ENCODE data around the gene MAPKAP1.

Gene MAPKAP1

GRCh38 chr9:125443367-125443766 lies 263.6 kb downstream of the MAPKAP1 start:
- FAIRE-seq (no peak), DNase-seq (ENCODE audit: insufficient read length, low spot score) (no peak)
- no peak for TF ChIP-seq POLR2A (IDR thresholded peaks at IDR 0.05; ENCODE audit: low read depth, low read length)
- TF ChIP-seq POLR2AphosphoS5 (IDR thresholded peaks at IDR 0.05; ENCODE audit: low read depth, low read length) = no peak
- TF ChIP-seq POU2F2 (IDR thresholded peaks at IDR 0.05; ENCODE audit: low read depth, low read length) = no peak
- TF ChIP-seq SPI1 (IDR thresholded peaks at IDR 0.05; ENCODE audit: low read depth, low read length) = no peak
- no peak for TF ChIP-seq PAX5 (IDR thresholded peaks at IDR 0.05; ENCODE audit: insufficient read depth, low read length, severe bottlenecking)
- no peak for TF ChIP-seq TAF1 (IDR thresholded peaks at IDR 0.05; ENCODE audit: low read depth, low read length)

GRCh38 chr9:125442452-125442851 lies 264.6 kb downstream of the MAPKAP1 start:
- DNase-seq (ENCODE audit: insufficient read length, low spot score) = no peak
- TF ChIP-seq POLR2A (IDR thresholded peaks at IDR 0.05; ENCODE audit: low read depth, low read length) = no peak
- TF ChIP-seq PAX5 (IDR thresholded peaks at IDR 0.05; ENCODE audit: insufficient read depth, low read length, severe bottlenecking) = no peak
- TF ChIP-seq TAF1 (IDR thresholded peaks at IDR 0.05; ENCODE audit: low read depth, low read length) = no peak
- TF ChIP-seq POU2F2 (IDR thresholded peaks at IDR 0.05; ENCODE audit: low read depth, low read length) = no peak
- TF ChIP-seq POLR2AphosphoS5 (IDR thresholded peaks at IDR 0.05; ENCODE audit: low read depth, low read length) = no peak
- TF ChIP-seq SPI1 (IDR thresholded peaks at IDR 0.05; ENCODE audit: low read depth, low read length) = no peak
- FAIRE-seq = no peak

GRCh38 chr9:125440411-125440810 lies 266.6 kb downstream of the MAPKAP1 start:
- DNase-seq (ENCODE audit: insufficient read length, low spot score) (no peak), FAIRE-seq (no peak)
- TF ChIP-seq PAX5 (IDR thresholded peaks at IDR 0.05; ENCODE audit: insufficient read depth, low read length, severe bottlenecking) (no peak), POLR2AphosphoS5 (IDR thresholded peaks at IDR 0.05; ENCODE audit: low read depth, low read length) (no peak), POU2F2 (IDR thresholded peaks at IDR 0.05; ENCODE audit: low read depth, low read length) (no peak), SPI1 (IDR thresholded peaks at IDR 0.05; ENCODE audit: low read depth, low read length) (no peak), TAF1 (IDR thresholded peaks at IDR 0.05; ENCODE audit: low read depth, low read length) (no peak), POLR2A (IDR thresholded peaks at IDR 0.05; ENCODE audit: low read depth, low read length) (no peak)

GRCh38 chr9:125439434-125440272 lies 267.4 kb downstream of the MAPKAP1 start:
- TF ChIP-seq POU2F2 (IDR thresholded peaks at IDR 0.05; ENCODE audit: low read depth, low read length) (no peak), PAX5 (IDR thresholded peaks at IDR 0.05; ENCODE audit: insufficient read depth, low read length, severe bottlenecking) (no peak), POLR2AphosphoS5 (IDR thresholded peaks at IDR 0.05; ENCODE audit: low read depth, low read length) (no peak), POLR2A (IDR thresholded peaks at IDR 0.05; ENCODE audit: low read depth, low read length) (no peak), SPI1 (IDR thresholded peaks at IDR 0.05; ENCODE audit: low read depth, low read length) (no peak), TAF1 (IDR thresholded peaks at IDR 0.05; ENCODE audit: low read depth, low read length) (no peak)
- DNase-seq (ENCODE audit: insufficient read length, low spot score) (no peak), FAIRE-seq (no peak)

GRCh38 chr9:125438506-125439433 lies 268.2 kb downstream of the MAPKAP1 start:
- DNase-seq (ENCODE audit: insufficient read length, low spot score) (no peak), FAIRE-seq (no peak)

GRCh38 chr9:125437771-125438221 lies 269.2 kb downstream of the MAPKAP1 start:
- TF ChIP-seq POU2F2 (IDR thresholded peaks at IDR 0.05; ENCODE audit: low read depth, low read length) (no peak), TAF1 (IDR thresholded peaks at IDR 0.05; ENCODE audit: low read depth, low read length) (no peak), PAX5 (IDR thresholded peaks at IDR 0.05; ENCODE audit: insufficient read depth, low read length, severe bottlenecking) (no peak), SPI1 (IDR thresholded peaks at IDR 0.05; ENCODE audit: low read depth, low read length) (no peak), POLR2AphosphoS5 (IDR thresholded peaks at IDR 0.05; ENCODE audit: low read depth, low read length) (no peak), POLR2A (IDR thresholded peaks at IDR 0.05; ENCODE audit: low read depth, low read length) (no peak)
- FAIRE-seq = no peak

More at GRCh38 chr9:125438506-125439433, 268.2 kb downstream of the MAPKAP1 start:
- TF ChIP-seq POLR2A (IDR thresholded peaks at IDR 0.05; ENCODE audit: low read depth, low read length) (no peak), POU2F2 (IDR thresholded peaks at IDR 0.05; ENCODE audit: low read depth, low read length) (no peak), SPI1 (IDR thresholded peaks at IDR 0.05; ENCODE audit: low read depth, low read length) (no peak), POLR2AphosphoS5 (IDR thresholded peaks at IDR 0.05; ENCODE audit: low read depth, low read length) (no peak), TAF1 (IDR thresholded peaks at IDR 0.05; ENCODE audit: low read depth, low read length) (no peak), PAX5 (IDR thresholded peaks at IDR 0.05; ENCODE audit: insufficient read depth, low read length, severe bottlenecking) (no peak)

GRCh38 chr9:125436613-125437443 lies 270.2 kb downstream of the MAPKAP1 start:
- TF ChIP-seq PAX5 (IDR thresholded peaks at IDR 0.05; ENCODE audit: insufficient read depth, low read length, severe bottlenecking) (no peak), POLR2A (IDR thresholded peaks at IDR 0.05; ENCODE audit: low read depth, low read length) (no peak), TAF1 (IDR thresholded peaks at IDR 0.05; ENCODE audit: low read depth, low read length) (no peak), POLR2AphosphoS5 (IDR thresholded peaks at IDR 0.05; ENCODE audit: low read depth, low read length) (no peak), POU2F2 (IDR thresholded peaks at IDR 0.05; ENCODE audit: low read depth, low read length) (no peak), SPI1 (IDR thresholded peaks at IDR 0.05; ENCODE audit: low read depth, low read length) (no peak)
- DNase-seq (ENCODE audit: insufficient read length, low spot score) = no peak
- FAIRE-seq = no peak

More at GRCh38 chr9:125437771-125438221, 269.2 kb downstream of the MAPKAP1 start:
- no peak for DNase-seq (ENCODE audit: insufficient read length, low spot score)
